IPS-15b (cell line): ENCODE measurements around the gene ZNF506.
"Not testable (repeated sequence)": the region's sequence is repeated elsewhere in the genome, so short reads cannot be mapped to it uniquely, and the experiment has no call there.

Experiments used
- H3K27me3 ChIP-seq: one replicate; pipeline ENCODE4 v1.6.1; 2013; ENCODE audit warnings: low read length; ENCODE audit not compliant: control insufficient read depth, insufficient read depth
- H3K36me3 ChIP-seq: one replicate; pipeline ENCODE4 v1.6.1; 2013; ENCODE audit warnings: low read length; ENCODE audit not compliant: control insufficient read depth, insufficient read depth
- H3K4me1 ChIP-seq: one replicate; pipeline ENCODE4 v1.6.1; 2013; ENCODE audit warnings: mild to moderate bottlenecking, low read length; ENCODE audit not compliant: control insufficient read depth, insufficient read depth
- H3K4me3 ChIP-seq: one replicate; pipeline ENCODE4 v1.5.1; 2013; ENCODE audit warnings: low read depth, low read length
- H3K9ac ChIP-seq: one replicate; pipeline ENCODE4 v1.6.1; 2013; ENCODE audit warnings: low read depth, mild to moderate bottlenecking, low read length
- H3K9me3 ChIP-seq: one replicate; pipeline ENCODE4 v1.6.1; 2013; ENCODE audit warnings: mild to moderate bottlenecking, low read length; ENCODE audit not compliant: control insufficient read depth, insufficient read depth

ZNF506 gene

GRCh38 chr19:19749117-19749907 is 72.2 kb downstream of the ZNF506 start:
- Histone ChIP-seq H3K36me3 (no peaks in the 10 kb centered on the region), H3K4me1 (no peaks in the 10 kb centered on the region), H3K4me3 (no peak overlapping the region), H3K9me3 (peaks cover 4% of the 10 kb centered on the region), H3K9ac (no peak overlapping the region), H3K27me3 (no peaks in the 10 kb centered on the region)

GRCh38 chr19:19748249-19748938 is 73.2 kb downstream of the ZNF506 start:
- Histone ChIP-seq H3K9me3 (peaks cover 2% of the 10 kb centered on the region), H3K36me3 (no peaks in the 10 kb centered on the region), H3K4me1 (no peaks in the 10 kb centered on the region), H3K9ac (no peak overlapping the region), H3K27me3 (no peaks in the 10 kb centered on the region), H3K4me3 (no peak overlapping the region)

- no peaks in the 10 kb centered on the region for H3K36me3 ChIP-seq
- H3K9me3 ChIP-seq, result no peaks in the 10 kb centered on the region
- no peak overlapping the region for H3K4me3 ChIP-seq
- H3K27me3 ChIP-seq, result no peaks in the 10 kb centered on the region
- H3K9ac ChIP-seq, result no peak overlapping the region
- no peaks in the 10 kb centered on the region for H3K4me1 ChIP-seq
Observed at GRCh38 chr19:19747357-19748220, 74.0 kb downstream of the ZNF506 start.

- Histone ChIP-seq H3K4me3 (no peak overlapping the region), H3K36me3 (no peaks in the 10 kb centered on the region), H3K9ac (no peak overlapping the region), H3K27me3 (no peaks in the 10 kb centered on the region), H3K9me3 (no peaks in the 10 kb centered on the region), H3K4me1 (no peaks in the 10 kb centered on the region)
Observed at GRCh38 chr19:19746286-19747213, 75.0 kb downstream of the ZNF506 start.

- H3K36me3 ChIP-seq, result no peaks in the 10 kb centered on the region
- no peak overlapping the region for H3K4me3 ChIP-seq
- H3K27me3 ChIP-seq, result no peaks in the 10 kb centered on the region
- H3K9me3 ChIP-seq, result no peaks in the 10 kb centered on the region
- H3K9ac ChIP-seq, result no peak overlapping the region
- H3K4me1 ChIP-seq, result no peaks in the 10 kb centered on the region
Observed at GRCh38 chr19:19745496-19746285, 75.9 kb downstream of the ZNF506 start.

- Histone ChIP-seq H3K9me3 (no peaks in the 10 kb centered on the region), H3K27me3 (no peaks in the 10 kb centered on the region), H3K36me3 (no peaks in the 10 kb centered on the region), H3K4me1 (no peaks in the 10 kb centered on the region), H3K9ac (no peak overlapping the region), H3K4me3 (no peak overlapping the region)
Observed at GRCh38 chr19:19744641-19745040, 76.9 kb downstream of the ZNF506 start.

- not testable (repeated sequence) for H3K4me1 ChIP-seq, H3K9me3 ChIP-seq, H3K36me3 ChIP-seq, H3K27me3 ChIP-seq, H3K4me3 ChIP-seq, H3K9ac ChIP-seq
Observed at GRCh38 chr19:19743921-19744320, 77.6 kb downstream of the ZNF506 start.

GRCh38 chr19:19743176-19743575 is 78.4 kb downstream of the ZNF506 start:
- Histone ChIP-seq H3K9ac (no peak overlapping the region), H3K27me3 (no peaks in the 10 kb centered on the region), H3K4me3 (no peak overlapping the region), H3K4me1 (no peaks in the 10 kb centered on the region), H3K9me3 (no peaks in the 10 kb centered on the region), H3K36me3 (no peaks in the 10 kb centered on the region)

GRCh38 chr19:19742773-19743172 is 78.8 kb downstream of the ZNF506 start:
- no peak overlapping the region for H3K9ac ChIP-seq

More at GRCh38 chr19:19742773-19743172, 78.8 kb downstream of the ZNF506 start:
- H3K9me3 ChIP-seq, result no peaks in the 10 kb centered on the region
- no peak overlapping the region for H3K4me3 ChIP-seq
- H3K36me3 ChIP-seq, result no peaks in the 10 kb centered on the region
- no peaks in the 10 kb centered on the region for H3K4me1 ChIP-seq
- no peaks in the 10 kb centered on the region for H3K27me3 ChIP-seq
